SU-DHL-6 (cell line): Measurements from ENCODE around the gene ADAMTS7.

ENCODE experiments used
- H2AFZ ChIP-seq: fragments of 200-600 bp; sonication (generic); 2 replicates; pipeline ENCODE4 v1.6.1; 2014; ENCODE audit warnings: low read depth, mild to moderate bottlenecking, moderate library complexity, mixed read lengths, antibody characterized with exemption, low read length; ENCODE audit not compliant: severe bottlenecking
- H3F3A ChIP-seq: fragments of 200-600 bp; shearing (Covaris generic); 2 replicates; pipeline ENCODE4 v1.6.0; 2016; ENCODE audit warnings: antibody characterized with exemption, mild to moderate bottlenecking; ENCODE audit not compliant: insufficient read depth
- H3K27ac ChIP-seq: fragments of 200-600 bp; sonication (generic); 2 replicates; pipeline ENCODE4 v1.5.1; 2016; ENCODE audit warnings: low read depth, mild to moderate bottlenecking, low read length, moderate library complexity, mixed read lengths
- H3K27me3 ChIP-seq: fragments of 200-600 bp; sonication (generic), shearing (Covaris generic); 2 replicates; pipeline ENCODE4 v1.6.0; 2014; ENCODE audit warnings: mild to moderate bottlenecking, low read length
- H3K36me3 ChIP-seq: fragments of 200-600 bp; sonication (generic); 2 replicates; pipeline ENCODE4 v1.6.1; 2014; ENCODE audit warnings: mild to moderate bottlenecking, low read length, mixed read lengths
- H3K4me2 ChIP-seq: fragments of 300-600, 200-600 bp; shearing (Covaris generic), sonication (generic); 2 replicates; pipeline ENCODE4 v1.6.0; 2014; ENCODE audit warnings: low read length, low read depth, mild to moderate bottlenecking; ENCODE audit not compliant: poor library complexity, severe bottlenecking
- H3K4me3 ChIP-seq: fragments of 200-600 bp; sonication (generic); 2 replicates; pipeline ENCODE4 v1.5.1; 2014; ENCODE audit warnings: antibody characterized with exemption, low read length, mild to moderate bottlenecking, mixed read lengths; ENCODE audit not compliant: insufficient read depth, poor library complexity, severe bottlenecking
- H3K79me2 ChIP-seq: fragments of 200-600 bp; sonication (generic); 2 replicates; pipeline ENCODE4 v1.6.1; 2014; ENCODE audit warnings: mild to moderate bottlenecking, low read length, moderate library complexity; ENCODE audit not compliant: insufficient read depth
- H3K9ac ChIP-seq: fragments of 200-600 bp; sonication (generic); 2 replicates; pipeline ENCODE4 v1.7.0; 2014; ENCODE audit warnings: mild to moderate bottlenecking, low read length
- H3K9me2 ChIP-seq: fragments of 200-600 bp; sonication (generic); replicated peaks from 2 replicates; pipeline ENCODE4 v1.6.1; 2014; ENCODE audit warnings: low read length; ENCODE audit not compliant: insufficient read depth
- H3K9me3 ChIP-seq: fragments of 200-600 bp; sonication (generic); 2 replicates; pipeline ENCODE4 v1.6.1; 2014; ENCODE audit warnings: low read length, mixed read lengths; ENCODE audit not compliant: insufficient read depth
- H4K20me1 ChIP-seq: fragments of 200-600 bp; sonication (generic); 2 replicates; pipeline ENCODE4 v1.6.1; 2014; ENCODE audit warnings: low read depth, mild to moderate bottlenecking, antibody characterized with exemption, low read length, moderate library complexity, mixed read lengths
- CTCF ChIP-seq: fragments of 200-600 bp; sonication (generic); IDR thresholded peaks from one replicate; pipeline ENCODE4 v1.5.1; 2017; ENCODE audit warnings: antibody characterized with exemption, mild to moderate bottlenecking, low read length, moderate library complexity; ENCODE audit not compliant: insufficient read depth, poor library complexity, severe bottlenecking
- EZH2phosphoT487 ChIP-seq: fragments of 200-600 bp; sonication (generic), shearing (Covaris generic); conservative IDR thresholded peaks from 2 replicates; pipeline ENCODE4 v1.6.1; 2018; ENCODE audit warnings: mild to moderate bottlenecking, antibody characterized with exemption, low read length, moderate library complexity, mixed read lengths

Gene ADAMTS7

GRCh38 chr15:78740904-78741274, 70.4 kb downstream of the ADAMTS7 start:
- Histone ChIP-seq H3K9ac (no peak overlapping the region), H3K36me3 (no peaks in the 10 kb centered on the region), H3F3A (no peaks in the 10 kb centered on the region), H4K20me1 (no peaks in the 10 kb centered on the region), H2AFZ (no peak overlapping the region), H3K4me3 (no peak overlapping the region), H3K27me3 (no peaks in the 10 kb centered on the region), H3K9me2 (no peaks in the 10 kb centered on the region), H3K4me2 (no peak overlapping the region), H3K79me2 (no peaks in the 10 kb centered on the region), H3K9me3 (no peaks in the 10 kb centered on the region), H3K27ac (no peak overlapping the region)
- TF ChIP-seq EZH2phosphoT487 (no peak), CTCF (no peak)

- no peak overlapping the region for H3K4me3 ChIP-seq
- no peak overlapping the region for H2AFZ ChIP-seq
- H3K9ac ChIP-seq, result no peak overlapping the region
Measured at GRCh38 chr15:78739996-78740903, 71.0 kb downstream of the ADAMTS7 start.

GRCh38 chr15:78739206-78739605, 72.1 kb downstream of the ADAMTS7 start:
- Histone ChIP-seq H2AFZ (no peak overlapping the region), H3K9ac (no peak overlapping the region)

More at GRCh38 chr15:78739996-78740903, 71.0 kb downstream of the ADAMTS7 start:
- no peaks in the 10 kb centered on the region for H3K36me3 ChIP-seq
- H4K20me1 ChIP-seq, result no peaks in the 10 kb centered on the region
- no peaks in the 10 kb centered on the region for H3K27me3 ChIP-seq
- no peaks in the 10 kb centered on the region for H3K9me2 ChIP-seq
- TF ChIP-seq EZH2phosphoT487 (no peak), CTCF (peak; percentile 62)
- H3K79me2 ChIP-seq, result no peaks in the 10 kb centered on the region
- H3F3A ChIP-seq, result no peaks in the 10 kb centered on the region
- no peak overlapping the region for H3K27ac ChIP-seq
- H3K4me2 ChIP-seq, result no peak overlapping the region
- no peaks in the 10 kb centered on the region for H3K9me3 ChIP-seq

More at GRCh38 chr15:78739206-78739605, 72.1 kb downstream of the ADAMTS7 start:
- no peaks in the 10 kb centered on the region for H3K9me3 ChIP-seq
- H3K4me3 ChIP-seq, result no peak overlapping the region
- H3K27ac ChIP-seq, result no peak overlapping the region
- H3K36me3 ChIP-seq, result no peaks in the 10 kb centered on the region
- no peaks in the 10 kb centered on the region for H3K79me2 ChIP-seq
- no peaks in the 10 kb centered on the region for H4K20me1 ChIP-seq
- no peaks in the 10 kb centered on the region for H3F3A ChIP-seq
- TF ChIP-seq EZH2phosphoT487, result no peak
- no peak for TF ChIP-seq CTCF
- H3K4me2 ChIP-seq, result no peak overlapping the region
- H3K9me2 ChIP-seq, result no peaks in the 10 kb centered on the region
- no peaks in the 10 kb centered on the region for H3K27me3 ChIP-seq
